Gastroesophageal sphincter (tissue), 4 donors: ENCODE data around the gene MTO1. TPM values are rescaled to one million over a fixed set of nuclear protein-coding genes. Genes with fewer than 3 reads are reported as not detected.

Experiments
- ATAC-seq: fragments of 150-250 bp; one replicate; pipeline ENCODE4 v1.9.1; 2016; ENCODE audit warnings: mild to moderate bottlenecking, moderate library complexity
- H3K27ac ChIP-seq, 4 donors: fragments of 200-600 bp; sonication (generic) in 3 of 4; 1 replicate in 3 of 4; 2 replicates in 1 of 4; pipeline ENCODE4 v1.5.1; 2016 to 2019
- H3K27me3 ChIP-seq: fragments of 200-600 bp; sonication (generic); one replicate; pipeline ENCODE4 v1.5.1; 2019
- H3K36me3 ChIP-seq, 2 donors: fragments of 200-600 bp; sonication (generic); one replicate each; pipeline ENCODE4 v1.5.1; 2019; ENCODE audit warnings: control low read depth in 1 of 2
- H3K4me1 ChIP-seq, 3 donors: fragments of 200-600 bp; sonication (generic); 1 replicate in 2 of 3; 2 replicates in 1 of 3; pipeline ENCODE4 v1.5.1; 2016 to 2019; ENCODE audit warnings: control low read depth in 2 of 3
- H3K4me3 ChIP-seq, 2 donors: fragments of 200-600 bp; sonication (generic); one replicate each; pipeline ENCODE4 v1.5.1; 2019; ENCODE audit warnings: mild to moderate bottlenecking in 1 of 2, moderate library complexity in 1 of 2
- H3K9me3 ChIP-seq, 3 donors: fragments of 200-600 bp; sonication (generic); one replicate each; pipeline ENCODE4 v1.5.1; 2017 to 2019; ENCODE audit warnings: control low read depth in 2 of 3
- CTCF ChIP-seq, 4 experiments: fragments of 200-600 bp in 2 of 4; fragments of 450-650 bp in 2 of 4; sonication (generic) in 1 of 4; IDR thresholded peaks; one replicate each; pipeline ENCODE4 v1.5.1; 2017 to 2019; ENCODE audit warnings: antibody characterized with exemption in 4 of 4, mild to moderate bottlenecking in 2 of 4, moderate library complexity in 2 of 4
- EP300 ChIP-seq: sonication (generic); formaldehyde crosslinking; IDR thresholded peaks from one replicate; pipeline ENCODE4 v1.6.1; 2017; ENCODE audit warnings: antibody characterized with exemption, mild to moderate bottlenecking
- POLR2A ChIP-seq, 2 donors: fragments of 450-650 bp; IDR thresholded peaks; one replicate each; pipeline ENCODE4 v1.6.1; 2017; ENCODE audit warnings: antibody characterized with exemption in 2 of 2, mild to moderate bottlenecking in 2 of 2, moderate library complexity in 1 of 2
- POLR2AphosphoS5 ChIP-seq: sonication (generic); formaldehyde crosslinking; IDR thresholded peaks from one replicate; pipeline ENCODE4 v1.6.1; 2017; ENCODE audit warnings: antibody characterized with exemption
- WGBS, 2 donors: methylation state at CpG; one replicate each; pipeline ENCODE4 v1.1.5; 2018; ENCODE audit warnings: low coverage in 1 of 2; 5-methylcytosine and 5-hydroxymethylcytosine counted together
- total RNA-seq, 4 donors: library from RNA; depleted of rRNA; stranded (reverse); fragments of >200 nt; gene quantifications; one replicate each; pipeline ENCODE4 v1.1.0, GENCODE V29; 2016

MTO1 gene
- total RNA-seq, 4 donors from 2014 or later: 25.2 to 30.3 (median 29.4) TPM

DNA sequence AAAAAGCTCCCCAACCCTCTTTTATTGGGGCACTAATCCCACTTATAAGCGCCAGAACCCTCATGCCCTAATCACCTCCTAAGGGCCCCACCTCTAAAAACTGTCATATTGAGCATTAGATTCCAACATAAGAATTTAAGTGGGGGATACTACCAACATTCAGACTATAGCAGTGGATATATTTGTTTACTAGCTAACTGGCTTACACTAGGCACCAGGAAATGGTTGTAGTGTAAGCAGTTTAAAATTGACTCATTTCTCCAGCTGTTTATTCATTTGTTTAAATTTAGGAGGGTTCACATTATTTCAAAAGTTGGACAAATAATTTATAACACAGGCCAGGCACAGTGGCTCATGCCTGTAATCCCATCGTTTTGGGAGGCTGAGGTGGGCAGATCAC is 22.9 kb downstream of the MTO1 start:
- no peak for TF ChIP-seq EP300
- no peak for TF ChIP-seq CTCF (IDR thresholded peaks at IDR 0.05)
- no peak for TF ChIP-seq POLR2AphosphoS5
- no peak for TF ChIP-seq POLR2A (IDR thresholded peaks at IDR 0.05)
- H3K9me3 ChIP-seq: no peaks in the 10 kb centered on the region
- no peak overlapping the region for H3K27ac ChIP-seq
- no peak for ATAC-seq
- peaks cover 4 to 100% of the 10 kb centered on the region in 2 donors for H3K36me3 ChIP-seq
- no peaks in the 10 kb centered on the region for H3K27me3 ChIP-seq
- H3K4me3 ChIP-seq: no peak overlapping the region
- WGBS, 2 donors: 77 to 94% methylated on average over 1 to 2 of the region's 2 CpGs
- no peaks in the 10 kb centered on the region for H3K4me1 ChIP-seq

GRCh38 chr6:73487473-73487872 is 25.9 kb downstream of the MTO1 start:
- H3K36me3 ChIP-seq: peaks cover 4 to 98% of the 10 kb centered on the region in 2 donors
- 92% methylated on average over 5 of the region's 7 CpGs; no CpG with 5 or more reads in 1 of the 2 donors for WGBS, 2 donors
- no peak overlapping the region for H3K4me3 ChIP-seq
- TF ChIP-seq EP300 (no peak), CTCF (IDR thresholded peaks at IDR 0.05) (no peak), POLR2A (IDR thresholded peaks at IDR 0.05) (no peak)
- ATAC-seq: no peak
- no peaks in the 10 kb centered on the region for H3K4me1 ChIP-seq
- peaks cover 0 to 5% (median 0%) of the 10 kb centered on the region in 3 donors for H3K9me3 ChIP-seq
- no peaks in the 10 kb centered on the region for H3K27me3 ChIP-seq
- H3K27ac ChIP-seq: no peak overlapping the region

DNA sequence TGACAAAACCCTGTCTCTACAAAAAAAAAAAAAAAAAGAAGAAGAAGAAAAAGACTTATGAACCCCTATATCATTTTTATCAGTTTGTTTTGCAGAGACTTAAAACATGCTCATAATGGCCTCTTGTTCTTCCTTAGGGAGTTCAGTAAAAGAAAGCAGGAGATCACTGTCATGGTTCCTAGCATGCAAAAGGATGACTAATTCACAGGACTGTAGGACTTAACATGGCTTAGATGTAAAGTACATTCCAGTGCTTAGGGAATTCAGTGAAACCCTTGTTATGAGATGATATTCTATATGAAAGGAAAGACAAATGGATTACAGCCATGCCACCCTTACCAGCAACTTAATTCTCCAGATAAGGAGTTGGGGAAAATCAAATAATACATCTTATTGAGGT is 29.8 kb downstream of the MTO1 start:
- TF ChIP-seq EP300: no peak
- TF ChIP-seq CTCF (IDR thresholded peaks at IDR 0.05): no peak
- TF ChIP-seq POLR2A (IDR thresholded peaks at IDR 0.05): no peak
- TF ChIP-seq POLR2AphosphoS5: no peak
- no peak for ATAC-seq
- H3K4me1 ChIP-seq: no peaks in the 10 kb centered on the region
- no peaks in the 10 kb centered on the region for H3K27me3 ChIP-seq
- H3K9me3 ChIP-seq: peaks cover 0 to 5% (median 0%) of the 10 kb centered on the region in 3 donors
- H3K36me3 ChIP-seq: peaks cover 7 to 98% of the 10 kb centered on the region in 2 donors
- H3K27ac ChIP-seq: no peak overlapping the region
- no peak overlapping the region for H3K4me3 ChIP-seq

- Histone ChIP-seq H3K4me1 (no peaks in the 10 kb centered on the region), H3K36me3 (peaks cover 3 to 100% of the 10 kb centered on the region in 2 donors), H3K27me3 (no peaks in the 10 kb centered on the region), H3K9me3 (no peaks in the 10 kb centered on the region), H3K4me3 (no peak overlapping the region), H3K27ac (no peak overlapping the region)
- no peak for ATAC-seq
- TF ChIP-seq POLR2AphosphoS5: no peak
- no peak for TF ChIP-seq POLR2A (IDR thresholded peaks at IDR 0.05)
- TF ChIP-seq EP300: no peak
- WGBS, 2 donors: 100% methylated on average over 2 of the region's 3 CpGs; no CpG with 5 or more reads in 1 of the 2 donors
Observed at GRCh38 chr6:73497915-73498314, 36.4 kb downstream of the MTO1 start.

DNA sequence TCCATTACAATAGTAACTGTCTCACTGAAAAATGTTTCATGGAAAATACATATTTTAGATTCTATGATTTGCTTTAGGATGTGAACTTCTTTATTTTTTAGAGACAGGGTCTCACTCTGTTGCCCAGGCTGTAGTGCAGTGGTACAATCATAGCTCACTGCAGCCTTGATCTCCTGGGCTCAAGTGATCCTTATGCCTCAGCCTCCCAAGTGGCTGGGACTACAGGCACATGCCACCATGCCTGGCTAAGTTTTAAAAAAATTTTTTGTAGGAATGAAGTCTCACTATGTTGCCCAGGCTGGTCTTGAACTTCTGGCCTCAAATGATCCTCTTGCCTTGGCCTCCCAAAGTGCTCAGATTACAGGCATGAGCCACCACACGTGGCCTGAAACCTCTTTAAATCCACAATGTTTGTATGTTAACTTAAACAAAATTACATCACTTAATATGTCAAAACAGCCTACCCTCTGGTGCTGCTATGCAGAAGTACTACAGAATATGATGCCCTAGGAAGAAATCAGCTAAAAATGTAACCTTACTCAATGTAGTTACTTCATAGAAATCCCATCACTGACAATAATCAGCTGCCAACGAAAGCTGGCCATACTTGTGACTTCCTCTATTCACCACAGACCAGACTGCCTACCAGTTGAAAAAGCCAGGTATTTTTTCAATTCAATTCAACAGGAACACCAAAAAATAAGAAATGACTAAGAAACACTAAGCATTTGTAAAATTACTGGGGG is 41.7 kb downstream of the MTO1 start:
- no peaks in the 10 kb centered on the region for H3K9me3 ChIP-seq
- no peak overlapping the region for H3K4me3 ChIP-seq
- H3K36me3 ChIP-seq: peaks cover 0 to 68% of the 10 kb centered on the region in 2 donors
- 21 to 46% methylated on average over 2 of the region's 2 CpGs for WGBS, 2 donors
- TF ChIP-seq EP300: no peak
- no peak for TF ChIP-seq POLR2AphosphoS5
- TF ChIP-seq CTCF (IDR thresholded peaks at IDR 0.05): no peak
- no peak for TF ChIP-seq POLR2A (IDR thresholded peaks at IDR 0.05)
- H3K4me1 ChIP-seq: no peaks in the 10 kb centered on the region
- no peaks in the 10 kb centered on the region for H3K27me3 ChIP-seq
- no peak for ATAC-seq
- H3K27ac ChIP-seq: no peak overlapping the region
